K562 (cell line): ENCODE data around the gene PAQR4. TPM values are rescaled to one million over a fixed set of nuclear protein-coding genes. Genes with fewer than 3 reads are reported as not detected.

Experiments used
- ATF6 ChIP-seq: sonication (generic); formaldehyde crosslinking; IDR thresholded peaks from 2 replicates; pipeline ENCODE4 v1.4.0; 2020; ENCODE audit warnings: mild to moderate bottlenecking, missing genetic modification reagents
- CTCF ChIP-seq, 3 experiments: IDR thresholded peaks in 2 of 3; conservative IDR thresholded peaks in 1 of 3; 2 replicates each; pipeline ENCODE4 v1.5.1; 2011 to 2012; ENCODE audit warnings: low read length in 3 of 3, mild to moderate bottlenecking in 3 of 3, control low read depth in 2 of 3, improper control_type of control experiment in 1 of 3, inconsistent platforms in 1 of 3, low read depth in 1 of 3, mixed read lengths in 1 of 3, moderate library complexity in 1 of 3; ENCODE audit not compliant: insufficient read depth in 2 of 3
- E2F5 ChIP-seq: sonication (generic); formaldehyde crosslinking; IDR thresholded peaks from 2 replicates; pipeline ENCODE4 v1.8.0; 2022; ENCODE audit warnings: mild to moderate bottlenecking, missing genetic modification reagents
- FOSL1 ChIP-seq: fragments of 200-800 bp; sonication (Bioruptor generic); conservative IDR thresholded peaks from 2 replicates; pipeline ENCODE4 v1.6.1; 2016; ENCODE audit warnings: missing genetic modification characterization, missing compliant biosample characterization
- REST ChIP-seq, 2 experiments: fragments of 450-650 bp; formaldehyde crosslinking in 1 of 2; IDR thresholded peaks; 2 replicates each; pipeline versions ENCODE4 v1.4.0 to v1.6.1; 2014 to 2020; ENCODE audit warnings: mild to moderate bottlenecking in 2 of 2, borderline replicate concordance in 1 of 2, low read depth in 1 of 2
- ZBTB7A ChIP-seq: IDR thresholded peaks from 2 replicates; pipeline ENCODE4 v1.6.1; 2011; ENCODE audit warnings: low read depth, mild to moderate bottlenecking, low read length, moderate library complexity, borderline replicate concordance; ENCODE audit not compliant: control insufficient read depth
- polyA plus RNA-seq, 8 experiments: library from polyadenylated mRNA; depleted of rRNA in 4 of 8; stranded (reverse) in 5 of 8; unstranded in 3 of 8; fragments of >200 nt; fragmentation: Nextera tagmentation in 2 of 8; fragmentation: Illumina TruSeq in 1 of 8; extraction: Ambion mirVana in 2 of 8; extraction: Trizol in 1 of 8; gene quantifications; 2 replicates each; pipeline versions ENCODE4 v1.2.1 to v1.2.3, GENCODE V29; 2011 to 2014; ENCODE audit warnings: inconsistent platforms in 1 of 8, missing spikeins in 1 of 8
- total RNA-seq, 7 experiments: library from RNA; depleted of rRNA in 6 of 7; stranded (reverse); fragments of >200 nt in 6 of 7; fragmentation: Illumina TruSeq in 2 of 7; extraction: Trizol in 2 of 7; gene quantifications; 2 replicates each; pipeline versions ENCODE4 v1.2.1 to v1.2.3, GENCODE V29; 2011 to 2021; ENCODE audit warnings: low replicate concordance in 1 of 7

Gene PAQR4
- total and polyA plus RNA-seq, 9 of the 15 experiments (the other 6 are each of a cell fraction or from before 2014, with no cell fraction given) = 0.62 to 40.4 (median 19.5) TPM

GRCh38 chr16:2968738-2969544, at the start of gene PAQR4 (continued):
- TF ChIP-seq REST (IDR thresholded peaks at IDR 0.05; ENCODE audit: borderline replicate concordance) (peak; percentile 100), REST (CRISPR knock-in tag; IDR thresholded peaks at IDR 0.05; ENCODE audit: low read depth) (peak; percentile 100), ZBTB7A (peak; percentile 88; the same call in 1 of the 2 replicates), CTCF (IDR thresholded peaks at IDR 0.05 in 2 of 3, conservative IDR thresholded peaks at IDR 0.05 in 1 of 3; ENCODE audit: insufficient read depth in 2 of 3, low read depth in 1 of 3, low read length in 3 of 3) (no peak), FOSL1 (tag) (peak; percentile 21; the same call in 1 of the 2 replicates), E2F5 (CRISPR knock-in tag) (peak; percentile 95), ATF6 (peak; percentile 74; the same call in 1 of the 2 replicates)
